HG02852 (cell line): ENCODE data around the gene NAAA.
"Not testable (repeated sequence)": the region's sequence is repeated elsewhere in the genome, so short reads cannot be mapped to it uniquely, and the experiment has no call there.

Experiments
- ATAC-seq: cut with Tn5 transposase; IDR thresholded peaks from one replicate; pipeline ENCODE4 v1.9.1; 2021; ENCODE audit warnings: mild to moderate bottlenecking, moderate library complexity; ENCODE audit not compliant: unreplicated experiment

Gene NAAA

GRCh38 chr4:75940692-75941253, at the start of gene NAAA:
NAAA (minus strand) TSS chr4:75941013; CDS start chr4:75940949, 64 bp downstream.
- peak; percentile 85 for ATAC-seq

GRCh38 chr4:75989846-75990528, 49.2 kb upstream of the NAAA start:
- ATAC-seq: no peak

DNA sequence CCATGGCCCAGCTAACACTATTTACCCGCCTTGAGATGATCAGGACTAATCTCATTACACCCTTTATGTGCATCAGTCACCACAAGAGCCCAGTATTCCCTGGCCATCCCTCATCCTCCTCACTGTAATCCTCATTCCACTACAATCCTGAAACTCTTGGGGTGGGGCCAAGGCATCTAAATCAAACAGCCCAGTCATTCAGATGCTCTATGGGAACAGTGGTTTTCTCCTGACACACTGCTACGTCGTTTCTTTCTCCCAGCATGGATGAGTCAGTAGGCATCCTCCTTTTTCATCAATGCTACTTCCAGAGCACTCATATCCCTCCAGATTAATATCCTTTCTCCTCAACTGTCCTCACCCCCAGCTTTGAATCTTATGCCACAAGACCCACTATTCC, 44.3 kb upstream of the NAAA start:
- ATAC-seq: no peak

DNA sequence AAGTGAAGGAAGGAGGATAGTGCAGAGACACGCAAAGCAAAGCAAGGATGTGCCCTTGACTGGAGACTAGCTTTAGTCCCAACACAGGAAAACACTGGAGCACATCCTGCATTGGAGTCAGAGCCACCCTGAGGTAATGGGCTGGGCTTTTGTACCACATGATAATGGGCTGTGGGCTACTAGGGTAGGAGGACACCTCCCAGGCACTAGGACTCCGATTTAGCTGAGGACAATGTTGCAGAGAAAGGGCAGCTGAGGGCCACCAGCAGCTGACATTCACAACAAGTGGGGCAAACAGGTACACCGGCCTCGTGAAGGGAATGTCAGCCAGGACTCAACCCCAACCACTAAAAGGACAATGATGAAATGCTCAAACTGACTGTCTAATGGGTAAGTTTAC, 39.8 kb upstream of the NAAA start:
- no peak for ATAC-seq

- no peak for ATAC-seq
These were observed 35.4 kb upstream of the NAAA start for GRCh38 chr4:75976177-75976576.

DNA sequence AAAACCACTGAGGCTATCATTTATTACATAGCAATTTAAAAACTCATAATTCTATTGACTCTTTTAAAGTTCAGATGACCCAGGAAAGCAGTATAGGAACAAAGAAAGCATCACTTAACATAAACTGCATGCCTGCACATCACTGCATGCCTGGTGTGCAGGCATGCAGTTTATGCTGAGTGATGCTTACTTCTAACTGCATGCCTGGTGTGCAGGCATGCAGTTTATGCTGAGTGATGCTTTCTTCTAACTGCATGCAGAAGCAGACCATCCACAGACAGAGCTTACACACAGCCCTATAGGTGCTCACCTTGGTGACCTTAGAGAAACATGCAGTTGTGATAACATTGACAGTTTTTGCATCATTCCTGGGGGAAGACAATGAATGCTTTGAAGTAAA, 33.0 kb upstream of the NAAA start:
- no peak for ATAC-seq

DNA sequence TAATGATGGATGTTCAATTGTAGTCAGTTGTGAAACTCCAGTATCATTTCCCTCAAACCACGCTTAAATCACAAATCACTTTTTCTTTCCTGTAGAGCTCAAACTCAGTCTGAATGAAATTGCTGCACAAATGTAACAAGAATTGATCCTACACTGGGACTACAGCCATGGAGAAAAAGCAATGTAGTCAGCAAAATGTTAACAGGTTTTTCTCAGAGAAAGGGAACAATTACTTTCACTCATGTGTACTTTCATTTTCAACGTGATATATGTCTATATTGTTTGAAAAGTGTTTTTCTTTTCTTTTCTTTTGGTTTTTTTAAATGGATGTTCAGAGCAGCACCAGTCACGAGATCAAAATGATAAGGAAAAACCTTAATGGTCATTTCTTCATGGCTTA, 27.3 kb upstream of the NAAA start:
- ATAC-seq: no peak

DNA sequence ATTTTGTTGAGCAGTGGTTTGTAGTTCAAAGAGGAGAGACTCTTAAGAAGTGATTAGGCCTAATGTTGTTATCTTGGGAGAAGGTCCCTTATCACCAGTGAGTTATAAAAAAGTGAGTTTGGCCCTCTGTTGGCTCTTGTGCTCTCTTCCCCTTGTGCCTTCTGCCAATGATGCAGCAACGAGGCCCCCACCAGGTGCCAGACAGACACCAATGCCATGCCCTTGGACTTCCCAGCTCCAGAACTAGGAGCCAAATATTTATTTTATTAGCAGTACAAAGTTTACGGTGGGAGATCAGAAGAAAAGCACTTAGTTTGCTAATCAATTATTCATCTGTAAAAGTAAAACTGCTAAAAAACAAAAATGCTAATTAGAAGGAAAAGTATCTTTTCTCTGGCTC, 22.7 kb upstream of the NAAA start:
- ATAC-seq: no peak

- ATAC-seq: not testable (repeated sequence)
These were observed 21.3 kb upstream of the NAAA start for GRCh38 chr4:75962072-75962471.

- not testable (repeated sequence) for ATAC-seq
These were observed 17.7 kb upstream of the NAAA start for GRCh38 chr4:75958546-75958945.

GRCh38 chr4:75954811-75955210, 14.0 kb upstream of the NAAA start:
- not testable (repeated sequence) for ATAC-seq

- no peak for ATAC-seq
These were observed 12.7 kb upstream of the NAAA start for GRCh38 chr4:75953509-75953908.

- no peak for ATAC-seq
These were observed 9.5 kb upstream of the NAAA start for GRCh38 chr4:75950213-75950815.

DNA sequence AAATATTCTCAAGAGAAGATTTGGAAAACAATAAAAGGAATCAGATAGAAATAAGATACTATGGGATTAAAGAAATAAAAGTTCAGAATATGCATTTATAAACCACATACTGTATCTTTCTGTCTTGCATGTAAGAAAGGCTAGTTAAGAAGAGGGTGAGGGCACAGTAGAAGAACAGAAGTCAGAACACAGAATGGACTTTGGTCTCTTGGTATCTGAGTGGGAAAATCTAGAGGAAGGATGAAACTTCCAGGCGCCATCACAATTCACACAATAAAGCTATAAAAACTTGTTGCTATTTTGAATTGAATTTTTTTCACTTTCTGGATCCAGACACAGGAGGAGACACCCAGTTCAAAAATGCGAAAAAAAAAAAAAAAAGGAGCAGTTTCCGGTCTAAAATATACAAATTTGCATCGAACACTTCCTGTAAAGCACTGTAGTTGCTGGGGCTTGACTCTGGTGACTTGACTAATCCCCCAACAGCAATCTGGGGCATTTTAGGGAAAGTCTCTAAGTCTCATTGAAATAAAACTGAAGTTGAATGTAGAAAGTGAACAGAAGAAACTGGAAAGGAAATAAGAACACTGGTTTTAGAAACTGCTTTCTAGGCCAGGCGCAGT, 8.1 kb upstream of the NAAA start:
- ATAC-seq: peak; percentile 79

GRCh38 chr4:75939890-75940691, 722 bp downstream of the NAAA start:
- peak; percentile 58 for ATAC-seq

DNA sequence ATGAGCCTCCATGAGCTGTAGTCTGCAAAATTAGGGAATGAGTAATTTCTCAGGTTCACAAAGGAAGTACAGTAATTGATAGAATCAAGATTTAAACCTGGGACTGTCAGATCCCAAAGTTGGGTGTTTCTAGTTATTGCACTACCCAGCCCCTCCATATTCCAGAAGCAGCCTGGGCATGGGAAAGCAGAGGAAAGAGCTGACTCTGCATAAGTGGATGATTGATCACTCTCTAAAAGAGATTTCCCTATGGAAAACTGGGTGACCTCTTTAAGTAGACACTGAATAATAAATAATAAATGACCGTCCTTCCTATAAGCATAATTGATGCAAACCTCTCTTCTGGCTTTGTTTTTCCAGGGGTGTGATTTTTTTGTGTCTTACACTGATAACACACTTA, 5.2 kb downstream of the NAAA start:
- ATAC-seq: no peak

DNA sequence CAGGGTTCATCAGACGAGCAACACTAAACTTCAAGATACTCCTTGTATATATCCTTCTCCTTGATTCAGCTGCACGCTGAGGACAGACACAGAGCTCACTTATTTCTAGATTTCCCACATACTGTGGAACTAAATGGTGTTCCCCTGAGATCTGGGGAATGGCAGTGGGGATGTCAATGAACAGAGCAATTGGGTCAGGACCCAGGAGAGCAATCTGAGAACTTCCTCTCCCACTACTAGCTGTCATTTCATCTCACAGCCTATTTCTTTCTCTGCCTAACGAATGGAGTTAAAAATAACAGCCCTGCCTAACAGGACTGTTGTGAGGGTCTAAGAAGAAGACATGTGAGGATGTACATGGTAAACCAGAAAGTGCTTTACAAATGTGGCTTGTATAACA, 10.7 kb downstream of the NAAA start:
- ATAC-seq: no peak

GRCh38 chr4:75924916-75925315, 15.9 kb downstream of the NAAA start:
- ATAC-seq: not testable (repeated sequence)

DNA sequence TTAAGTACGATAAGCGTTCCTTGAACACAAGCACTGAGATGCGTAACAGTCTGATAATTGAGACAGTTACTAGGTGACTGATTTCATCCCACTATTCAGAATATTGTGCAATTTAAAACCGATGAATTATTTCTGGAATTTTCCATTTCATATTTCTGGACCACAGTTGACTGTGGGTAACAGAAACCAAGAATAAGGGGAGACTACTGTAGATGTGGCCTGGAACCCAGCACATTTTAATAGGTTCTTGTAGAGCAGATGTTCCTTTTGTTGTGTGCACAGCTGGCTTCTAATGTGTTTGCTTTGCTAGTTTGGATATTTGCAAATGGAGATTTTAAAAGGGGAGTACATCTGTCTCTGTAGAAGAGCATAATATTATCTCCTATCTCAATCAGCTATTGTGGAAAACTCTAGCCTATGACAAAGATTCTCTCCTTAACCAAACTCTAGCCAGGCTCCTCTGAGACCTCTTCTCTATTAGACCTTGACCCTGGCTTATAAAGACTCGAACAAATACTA, 16.4 kb downstream of the NAAA start:
- ATAC-seq: no peak

GRCh38 chr4:75922588-75922987, 18.2 kb downstream of the NAAA start:
- ATAC-seq: no peak

DNA sequence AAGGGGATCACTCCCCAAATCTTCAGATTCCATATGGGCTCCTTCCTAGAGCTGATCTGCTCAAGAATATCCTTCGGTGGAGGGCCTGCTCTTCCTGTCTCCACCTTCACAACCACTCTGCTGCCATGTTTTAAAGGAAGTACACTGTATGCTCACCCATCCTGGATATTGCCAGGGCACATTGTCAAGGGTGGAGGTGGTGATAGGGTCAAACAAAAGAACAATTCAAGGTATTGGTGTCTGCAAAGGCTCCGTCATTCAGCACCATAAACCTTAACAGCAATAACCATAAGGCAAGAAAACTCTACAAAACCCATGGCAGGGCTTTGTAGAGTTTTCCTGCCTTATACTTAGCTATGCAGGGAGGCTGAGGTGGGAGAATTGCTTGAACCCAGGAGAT, 18.9 kb downstream of the NAAA start:
- ATAC-seq: no peak
